SK-N-SH (cell line): ENCODE data around the gene NDUFV2. TPM values are rescaled to one million over a fixed set of nuclear protein-coding genes. Genes with fewer than 3 reads are reported as not detected.
A peak's percentile ranks its signal among the peaks of the same experiment; 100 is the strongest.

ENCODE experiments used
- CTCF ChIA-PET: fragments of 300-600, 350-600 bp; formaldehyde crosslinking; extraction: SDS; loops from one replicate; lab custom pipeline; 2021; lab: Yijun Ruan, JAX
- POLR2A ChIA-PET: fragments of 350-600 bp; sonication (Branson Sonifier 250); formaldehyde crosslinking; extraction: SDS; loops from one replicate; lab custom pipeline; 2020; ENCODE audit warnings: antibody characterized with exemption, inconsistent platforms; lab: Yijun Ruan, JAX
- DNase-seq: peaks from one replicate; pipeline ENCODE4 v3.0.0; 2012
- H2AFZ ChIP-seq: fragments of 200-600 bp; sonication (generic); 2 replicates; pipeline ENCODE4 v1.8.1; 2016; ENCODE audit warnings: antibody characterized with exemption, mild to moderate bottlenecking, low read depth
- H3F3A ChIP-seq: fragments of 200-600 bp; sonication (generic); replicated peaks from 2 replicates; pipeline ENCODE3; 2016; ENCODE audit warnings: antibody characterized with exemption, mild to moderate bottlenecking; ENCODE audit not compliant: insufficient read depth
- H3K27ac ChIP-seq, 2 experiments: fragments of 200-500 bp in 1 of 2; fragments of 200-600 bp in 1 of 2; sonication (Bioruptor generic) in 1 of 2; sonication (generic), shearing (Covaris generic) in 1 of 2; 2 replicates each; pipeline versions ENCODE4 v1.5.1 to v1.6.1; 2014 to 2016; ENCODE audit warnings: low read depth in 2 of 2, inconsistent platforms in 1 of 2, low read length in 1 of 2, mild to moderate bottlenecking in 1 of 2, mixed read lengths in 1 of 2
- H3K27me3 ChIP-seq: fragments of 200-600 bp; sonication (generic), shearing (Covaris generic); 2 replicates; pipeline ENCODE4 v1.6.1; 2016; ENCODE audit warnings: mixed run types; ENCODE audit not compliant: insufficient read depth
- H3K36me3 ChIP-seq, 2 experiments: fragments of 200-500 bp in 1 of 2; fragments of 200-600 bp in 1 of 2; sonication (Bioruptor generic) in 1 of 2; sonication (generic) in 1 of 2; replicated peaks in 1 of 2; 2 replicates each; pipeline versions ENCODE3 to v1.5.1; 2014 to 2016; ENCODE audit warnings: low read length in 1 of 2, mild to moderate bottlenecking in 1 of 2; ENCODE audit not compliant: insufficient read depth in 2 of 2, control insufficient read depth in 1 of 2
- H3K4me1 ChIP-seq, 2 experiments: fragments of 200-500 bp in 1 of 2; fragments of 200-600 bp in 1 of 2; sonication (Bioruptor generic) in 1 of 2; sonication (generic), shearing (Covaris generic) in 1 of 2; 2 replicates each; pipeline versions ENCODE4 v1.5.1 to v1.6.1; 2014 to 2016; ENCODE audit warnings: low read depth in 1 of 2, low read length in 1 of 2, mixed run types in 1 of 2; ENCODE audit not compliant: insufficient read depth in 2 of 2, control insufficient read depth in 1 of 2
- H3K4me2 ChIP-seq: fragments of 200-600 bp; sonication (generic), shearing (Covaris generic); 2 replicates; pipeline ENCODE4 v1.6.1; 2017; ENCODE audit warnings: mixed run types
- H3K4me3 ChIP-seq, 2 experiments: fragments of 200-500 bp in 1 of 2; fragments of 200-600 bp in 1 of 2; sonication (Bioruptor generic) in 1 of 2; sonication (generic), shearing (Covaris generic) in 1 of 2; 2 replicates each; pipeline versions ENCODE4 v1.5.1 to v1.8.1; 2014 to 2016; ENCODE audit warnings: low read depth in 2 of 2, inconsistent platforms in 1 of 2, low read length in 1 of 2, mild to moderate bottlenecking in 1 of 2, mixed read lengths in 1 of 2, moderate library complexity in 1 of 2
- H3K79me2 ChIP-seq: fragments of 200-600 bp; sonication (generic); 2 replicates; pipeline ENCODE4 v1.8.1; 2017; ENCODE audit warnings: mild to moderate bottlenecking; ENCODE audit not compliant: insufficient read depth
- H3K9ac ChIP-seq: fragments of 200-600 bp; sonication (generic); 2 replicates; pipeline ENCODE4 v1.6.1; 2017; ENCODE audit warnings: mixed run types
- H3K9me2 ChIP-seq: fragments of 200-600 bp; sonication (generic); 2 replicates; pipeline ENCODE4 v1.6.1; 2017; ENCODE audit warnings: mixed run types
- H3K9me3 ChIP-seq: fragments of 200-600 bp; sonication (generic); 2 replicates; pipeline ENCODE4 v1.6.1; 2017; ENCODE audit warnings: mixed run types, mild to moderate bottlenecking, moderate library complexity
- H4K20me1 ChIP-seq: fragments of 200-600 bp; sonication (generic); 2 replicates; pipeline ENCODE4 v1.6.1; 2017; ENCODE audit warnings: mild to moderate bottlenecking, mixed run types; ENCODE audit not compliant: insufficient read depth
- EP300 ChIP-seq, 2 experiments: IDR thresholded peaks; 2 replicates each; pipeline versions ENCODE4 v1.4.0 to v1.6.1; 2012; ENCODE audit warnings: borderline replicate concordance in 1 of 2, low read depth in 1 of 2, low read length in 1 of 2
- FOSL2 ChIP-seq: IDR thresholded peaks from 2 replicates; pipeline ENCODE4 v1.4.0; 2012; ENCODE audit warnings: low read depth, mild to moderate bottlenecking, moderate library complexity, borderline replicate concordance
- FOXM1 ChIP-seq: IDR thresholded peaks from 2 replicates; pipeline ENCODE4 v1.4.0; 2012; ENCODE audit warnings: low read depth, mild to moderate bottlenecking
- GABPA ChIP-seq: IDR thresholded peaks from 2 replicates; pipeline ENCODE4 v1.4.0; 2012; ENCODE audit warnings: low read depth, mild to moderate bottlenecking
- GATA2 ChIP-seq: sonication (generic); formaldehyde crosslinking; IDR thresholded peaks from 2 replicates; pipeline ENCODE4 v1.5.0; 2020; ENCODE audit warnings: mild to moderate bottlenecking, missing genetic modification reagents
- MEF2A ChIP-seq: IDR thresholded peaks from 2 replicates; pipeline ENCODE4 v1.4.0; 2012; ENCODE audit warnings: low read depth, borderline replicate concordance
- POLR2AphosphoS5 ChIP-seq: IDR thresholded peaks from 2 replicates; pipeline ENCODE4 v1.6.1; 2012; ENCODE audit warnings: low read depth, low read length
- RAD21 ChIP-seq: IDR thresholded peaks from 2 replicates; pipeline ENCODE4 v1.6.1; 2012; ENCODE audit warnings: mild to moderate bottlenecking, low read length
- RCOR1 ChIP-seq: fragments of 150-350 bp; IDR thresholded peaks from 2 replicates; pipeline ENCODE4 v1.6.1; 2017; ENCODE audit warnings: antibody characterized with exemption, low read length
- YY1 ChIP-seq: IDR thresholded peaks from 2 replicates; pipeline ENCODE4 v1.4.0; 2012; ENCODE audit warnings: low read depth, mild to moderate bottlenecking
- WGBS: methylation state at CpG from one replicate; pipeline ENCODE4 v1.1.6; 2017; ENCODE audit warnings: low lambda C conversion rate; 5-methylcytosine and 5-hydroxymethylcytosine counted together
- polyA plus RNA-seq, 3 experiments: library from polyadenylated mRNA; depleted of rRNA; stranded (reverse); fragments of >200 nt; gene quantifications; 2 replicates each; pipeline ENCODE4 v1.2.3, GENCODE V29; 2012
- TF ChIP-seq, protein P1 (sequence below): IDR thresholded peaks from 2 replicates; pipeline ENCODE4; 2012
- TF ChIP-seq, protein P2 (sequence below): fragments of 150-350 bp; IDR thresholded peaks from 2 replicates; pipeline ENCODE4 v1.6.1; 2017; ENCODE audit warnings: antibody characterized with exemption, low read length, low read depth, borderline replicate concordance
- TF ChIP-seq, protein P3 (sequence below): IDR thresholded peaks from 2 replicates; pipeline ENCODE4 v1.4.0; 2012; ENCODE audit warnings: low read depth, borderline replicate concordance

Gene NDUFV2
- polyA plus RNA-seq, 1 of the 3 experiments (the other 2 are of a cell fraction) = 101 TPM

DNA sequence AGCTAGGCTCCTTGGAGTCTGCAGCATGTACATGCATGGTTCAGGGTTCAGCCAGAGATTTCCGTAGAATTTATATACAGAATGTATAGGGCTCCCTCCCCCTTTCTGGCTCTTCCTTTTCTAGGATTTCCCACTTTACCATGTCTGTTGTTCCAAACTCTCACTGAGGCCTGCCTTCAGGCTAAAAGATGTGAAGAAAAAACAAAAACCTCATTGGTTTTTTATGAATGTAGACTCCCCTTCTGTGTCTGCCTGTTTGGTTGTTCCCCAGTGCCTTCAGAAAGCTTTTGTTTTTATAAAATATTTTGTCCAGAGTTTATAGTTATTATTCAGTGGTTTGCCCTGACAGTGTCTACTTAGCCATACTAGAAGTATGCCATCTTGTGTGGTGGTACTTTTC lies 3.6 kb downstream of the NDUFV2 start:
- Histone ChIP-seq H4K20me1 (peaks cover 75% of the 10 kb centered on the region), H3K9ac (no peak overlapping the region), H3K9me2 (no peaks in the 10 kb centered on the region), H3K79me2 (peaks cover 85% of the 10 kb centered on the region), H3F3A (peaks cover 31% of the 10 kb centered on the region), H3K27ac (no peak overlapping the region; a peak in 1 of 4 replicates), H3K27me3 (no peaks in the 10 kb centered on the region), H3K4me1 (peaks cover 20 to 27% of the 10 kb centered on the region in 2 experiments; a peak in 3 of 4 replicates), H2AFZ (no peak overlapping the region), H3K4me3 (no peak overlapping the region), H3K36me3 (peaks cover 15 to 16% of the 10 kb centered on the region in 2 experiments), H3K9me3 (no peaks in the 10 kb centered on the region), H3K4me2 (peak overlapping the region; percentile 87; the same call in 1 of the 2 replicates)
- WGBS = 100% methylated on average over 1 of the region's 1 CpG
- no peak for DNase-seq
- no peak for TF ChIP-seq FOSL2
- TF ChIP-seq, protein P1, sequence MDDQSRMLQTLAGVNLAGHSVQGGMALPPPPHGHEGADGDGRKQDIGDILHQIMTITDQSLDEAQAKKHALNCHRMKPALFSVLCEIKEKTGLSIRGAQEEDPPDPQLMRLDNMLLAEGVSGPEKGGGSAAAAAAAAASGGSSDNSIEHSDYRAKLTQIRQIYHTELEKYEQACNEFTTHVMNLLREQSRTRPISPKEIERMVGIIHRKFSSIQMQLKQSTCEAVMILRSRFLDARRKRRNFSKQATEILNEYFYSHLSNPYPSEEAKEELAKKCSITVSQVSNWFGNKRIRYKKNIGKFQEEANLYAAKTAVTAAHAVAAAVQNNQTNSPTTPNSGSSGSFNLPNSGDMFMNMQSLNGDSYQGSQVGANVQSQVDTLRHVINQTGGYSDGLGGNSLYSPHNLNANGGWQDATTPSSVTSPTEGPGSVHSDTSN = no peak
- TF ChIP-seq, protein P2, sequence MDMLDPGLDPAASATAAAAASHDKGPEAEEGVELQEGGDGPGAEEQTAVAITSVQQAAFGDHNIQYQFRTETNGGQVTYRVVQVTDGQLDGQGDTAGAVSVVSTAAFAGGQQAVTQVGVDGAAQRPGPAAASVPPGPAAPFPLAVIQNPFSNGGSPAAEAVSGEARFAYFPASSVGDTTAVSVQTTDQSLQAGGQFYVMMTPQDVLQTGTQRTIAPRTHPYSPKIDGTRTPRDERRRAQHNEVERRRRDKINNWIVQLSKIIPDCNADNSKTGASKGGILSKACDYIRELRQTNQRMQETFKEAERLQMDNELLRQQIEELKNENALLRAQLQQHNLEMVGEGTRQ = no peak
- no peak for TF ChIP-seq MEF2A
- no peak for TF ChIP-seq GATA2 (CRISPR knock-in tag)
- no peak for TF ChIP-seq EP300 (IDR thresholded peaks at IDR 0.05; ENCODE audit: borderline replicate concordance in 1 of 2, low read depth in 1 of 2, low read length in 1 of 2)
- TF ChIP-seq GABPA = no peak
- no peak for TF ChIP-seq FOXM1
- TF ChIP-seq RAD21 = no peak
- no peak for TF ChIP-seq POLR2AphosphoS5
- TF ChIP-seq, protein P3, sequence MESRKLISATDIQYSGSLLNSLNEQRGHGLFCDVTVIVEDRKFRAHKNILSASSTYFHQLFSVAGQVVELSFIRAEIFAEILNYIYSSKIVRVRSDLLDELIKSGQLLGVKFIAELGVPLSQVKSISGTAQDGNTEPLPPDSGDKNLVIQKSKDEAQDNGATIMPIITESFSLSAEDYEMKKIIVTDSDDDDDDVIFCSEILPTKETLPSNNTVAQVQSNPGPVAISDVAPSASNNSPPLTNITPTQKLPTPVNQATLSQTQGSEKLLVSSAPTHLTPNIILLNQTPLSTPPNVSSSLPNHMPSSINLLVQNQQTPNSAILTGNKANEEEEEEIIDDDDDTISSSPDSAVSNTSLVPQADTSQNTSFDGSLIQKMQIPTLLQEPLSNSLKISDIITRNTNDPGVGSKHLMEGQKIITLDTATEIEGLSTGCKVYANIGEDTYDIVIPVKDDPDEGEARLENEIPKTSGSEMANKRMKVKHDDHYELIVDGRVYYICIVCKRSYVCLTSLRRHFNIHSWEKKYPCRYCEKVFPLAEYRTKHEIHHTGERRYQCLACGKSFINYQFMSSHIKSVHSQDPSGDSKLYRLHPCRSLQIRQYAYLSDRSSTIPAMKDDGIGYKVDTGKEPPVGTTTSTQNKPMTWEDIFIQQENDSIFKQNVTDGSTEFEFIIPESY = no peak
- POLR2A ChIA-PET = no interaction called here
- CTCF ChIA-PET = interaction anchor here (1.6 kb wide), 1 partner anchor 94 kb away, joined by 3 read pairs; no protein-coding TSS in a partner anchor

DNA sequence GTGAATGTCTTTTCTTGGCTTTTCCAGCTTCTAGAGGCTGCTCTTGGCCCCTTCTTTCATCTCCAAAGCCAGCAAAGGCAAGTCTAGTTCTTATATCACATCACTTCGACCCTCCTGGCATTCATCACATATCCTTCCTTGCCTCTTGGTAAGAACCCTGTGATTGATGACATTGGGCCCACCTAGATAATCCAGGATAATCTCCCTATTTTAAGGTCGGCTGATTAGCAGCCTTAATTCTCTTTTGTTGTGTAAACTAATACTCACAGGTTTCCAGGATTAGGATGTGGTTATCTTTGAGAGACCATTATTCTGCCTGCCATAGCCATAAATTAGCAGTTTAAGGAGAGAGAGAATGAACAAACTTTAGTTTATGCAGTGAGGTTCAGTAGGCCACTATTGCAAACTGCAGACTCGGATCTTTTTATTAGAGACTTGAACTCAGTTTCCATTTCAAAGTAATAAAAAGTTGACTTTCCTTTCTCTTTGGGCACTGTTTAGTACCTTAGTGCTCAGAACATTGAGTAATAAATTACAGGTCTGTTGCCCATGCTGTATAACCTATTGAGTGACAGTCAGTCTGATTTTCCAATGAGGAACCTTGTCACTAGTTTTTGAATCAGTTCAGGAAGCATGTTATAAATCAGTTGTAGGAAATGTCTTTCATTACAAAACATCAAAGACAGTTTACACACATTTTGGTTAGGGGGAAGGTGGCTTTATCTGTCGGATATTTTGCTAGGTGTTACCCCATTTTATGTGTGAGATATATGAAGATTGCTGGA lies 4.5 kb downstream of the NDUFV2 start:
- Histone ChIP-seq H3K27ac (no peak overlapping the region), H3K36me3 (peaks cover 16 to 18% of the 10 kb centered on the region in 2 experiments), H3K4me3 (no peak overlapping the region), H3K9me3 (no peaks in the 10 kb centered on the region), H3K9ac (no peak overlapping the region), H3K9me2 (no peaks in the 10 kb centered on the region), H3K4me1 (peaks cover 20 to 27% of the 10 kb centered on the region in 2 experiments; a peak in 3 of 4 replicates), H3K79me2 (peaks cover 94% of the 10 kb centered on the region), H3K4me2 (no peak overlapping the region), H4K20me1 (peaks cover 82% of the 10 kb centered on the region), H3F3A (peaks cover 26% of the 10 kb centered on the region), H2AFZ (no peak overlapping the region), H3K27me3 (no peaks in the 10 kb centered on the region)
- POLR2A ChIA-PET = no interaction called here
- TF ChIP-seq, protein P2 = no peak
- TF ChIP-seq RCOR1 (no peak), YY1 (no peak), EP300 (IDR thresholded peaks at IDR 0.05; ENCODE audit: borderline replicate concordance in 1 of 2, low read depth in 1 of 2, low read length in 1 of 2) (no peak)
- WGBS = 91% methylated on average over 4 of the region's 4 CpGs
- no peak for DNase-seq
- CTCF ChIA-PET = no interaction called here
